Measurements from ENCODE around the gene POFUT2.

POFUT2 gene

GRCh38 chr21:45299026-45299863, 11.6 kb upstream of the POFUT2 start:
- DNase-seq (ENCODE audit: low read depth, low spot score), result no peak

DNA sequence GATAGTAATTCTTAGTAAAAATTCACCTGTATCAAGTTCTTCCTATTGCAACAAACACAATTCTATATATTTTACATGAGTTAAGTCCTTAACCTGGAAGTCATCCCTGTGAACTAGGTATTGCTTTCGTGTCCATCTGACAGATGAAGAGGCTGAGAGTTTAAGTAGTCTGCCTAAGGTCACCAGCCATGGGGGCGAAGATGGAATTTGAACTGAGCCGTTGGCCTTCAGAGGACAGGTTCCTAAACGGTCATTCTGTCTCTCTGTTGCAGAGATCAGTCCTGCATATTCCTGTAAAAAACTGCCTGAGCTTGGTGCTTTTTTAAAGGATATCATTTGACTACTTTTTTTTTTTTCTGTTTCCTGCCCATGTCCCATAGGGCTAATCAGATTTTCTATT, 10.2 kb upstream of the POFUT2 start:
- DNase-seq (ENCODE audit: low read depth, low spot score), result no peak

GRCh38 chr21:45297329-45297728, 9.6 kb upstream of the POFUT2 start:
- no peak for DNase-seq (ENCODE audit: low read depth, low spot score)

GRCh38 chr21:45296638-45297037, 8.9 kb upstream of the POFUT2 start:
- no peak for DNase-seq (ENCODE audit: low read depth, low spot score)

DNA sequence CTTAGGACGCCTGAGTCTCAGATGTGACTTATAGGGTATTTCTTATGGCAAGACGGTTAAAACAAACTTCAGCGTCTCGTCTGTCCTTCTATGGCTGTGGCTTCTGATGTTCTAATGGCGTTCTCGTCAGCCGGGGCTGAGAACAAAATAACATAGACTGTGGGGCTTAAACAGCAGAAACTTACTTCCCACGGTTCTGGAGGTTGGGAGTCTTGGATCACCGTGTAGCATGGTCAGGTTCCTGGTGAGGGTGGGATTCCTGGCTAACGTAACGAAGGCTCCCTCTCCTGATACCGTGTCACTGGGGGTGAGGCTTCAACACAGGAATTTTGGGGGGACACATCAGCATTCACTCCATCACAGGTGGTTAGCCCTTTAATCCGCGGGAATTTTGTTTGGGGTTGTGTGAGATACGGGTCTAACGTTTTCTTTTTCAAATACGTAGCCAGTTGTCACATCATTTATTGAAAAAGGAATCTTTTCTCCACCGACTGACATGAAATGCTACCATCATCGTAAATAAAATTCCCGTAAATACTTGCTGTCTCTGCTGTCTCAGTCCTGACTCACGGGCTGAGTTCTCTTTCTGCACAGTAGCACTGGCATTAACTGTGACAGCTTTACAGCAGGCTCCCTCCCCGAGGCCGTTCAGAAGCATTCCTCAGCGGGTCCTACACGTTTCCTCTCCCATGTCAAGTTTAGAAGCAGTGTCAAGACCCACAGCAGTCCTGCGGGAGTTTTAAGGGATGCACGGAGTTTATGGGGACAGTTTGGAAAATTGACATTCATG, 8.1 kb upstream of the POFUT2 start:
- no peak for DNase-seq (ENCODE audit: low read depth, low spot score)

DNA sequence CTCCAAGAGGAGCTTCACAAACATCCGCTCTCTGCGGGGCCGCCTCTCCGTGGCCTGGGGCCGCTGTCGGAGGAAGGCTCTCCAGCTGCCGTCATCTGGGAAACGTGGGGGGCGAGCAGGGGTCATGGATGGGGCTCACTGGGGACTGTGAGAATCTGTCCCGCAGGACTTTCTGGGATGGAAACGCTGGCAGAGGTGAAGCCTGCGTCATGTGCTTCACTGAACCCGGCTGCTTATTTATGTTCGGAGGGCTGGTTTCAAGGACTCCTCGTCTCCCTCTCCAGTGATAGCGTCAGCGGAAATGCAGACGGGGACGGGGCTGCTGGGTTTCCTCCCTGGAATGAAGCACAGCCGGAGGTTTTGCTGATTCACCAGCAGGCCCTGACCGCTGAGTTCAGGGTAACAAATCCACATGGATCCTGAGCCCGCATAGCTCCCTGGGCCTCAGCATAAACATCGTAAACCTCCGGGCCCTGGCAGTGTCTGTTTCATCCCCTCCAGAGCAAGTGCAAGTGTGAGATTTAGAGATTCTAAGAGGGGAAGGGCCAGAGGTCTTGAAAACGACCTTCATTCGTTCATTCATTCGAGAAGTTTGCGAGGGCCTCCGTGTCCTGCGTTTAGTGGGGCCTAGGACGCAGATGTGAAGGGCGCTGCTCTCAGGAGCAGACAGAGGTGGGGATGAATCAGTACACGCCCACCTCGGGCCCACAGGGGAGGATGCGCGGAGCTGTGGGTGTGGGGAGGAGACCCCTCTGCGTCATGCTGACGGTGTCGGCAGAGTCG, 7.0 kb upstream of the POFUT2 start:
- DNase-seq (ENCODE audit: low read depth, low spot score), result peak; percentile 99

GRCh38 chr21:45293726-45294401, 6.2 kb upstream of the POFUT2 start:
- DNase-seq (ENCODE audit: low read depth, low spot score), result no peak

DNA sequence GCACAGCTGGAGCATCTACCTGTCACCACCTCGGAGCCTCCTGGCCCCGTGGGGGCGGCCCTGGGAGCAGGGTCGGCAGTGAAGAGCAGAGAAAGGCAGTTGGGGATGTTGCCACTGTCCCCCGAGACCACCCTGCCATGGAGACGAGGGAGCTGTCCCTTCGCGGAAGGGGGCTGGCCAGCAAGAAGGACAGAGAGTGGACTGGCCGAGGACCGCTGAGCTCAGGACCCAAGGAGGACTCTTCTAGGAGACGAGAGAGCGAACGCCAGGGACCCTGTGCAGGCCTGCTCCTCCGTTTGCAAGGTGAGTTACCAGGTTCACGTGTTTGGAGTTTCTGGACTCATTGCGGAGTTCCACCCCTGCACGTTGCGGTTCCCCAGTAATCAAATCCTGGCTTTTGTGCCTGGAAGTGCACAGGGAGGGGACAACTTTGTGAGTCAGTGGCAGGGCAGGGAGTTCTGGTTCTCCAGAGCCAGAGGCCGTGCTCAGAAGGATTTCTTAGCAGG, 5.6 kb upstream of the POFUT2 start:
- no peak for DNase-seq (ENCODE audit: low read depth, low spot score)

DNA sequence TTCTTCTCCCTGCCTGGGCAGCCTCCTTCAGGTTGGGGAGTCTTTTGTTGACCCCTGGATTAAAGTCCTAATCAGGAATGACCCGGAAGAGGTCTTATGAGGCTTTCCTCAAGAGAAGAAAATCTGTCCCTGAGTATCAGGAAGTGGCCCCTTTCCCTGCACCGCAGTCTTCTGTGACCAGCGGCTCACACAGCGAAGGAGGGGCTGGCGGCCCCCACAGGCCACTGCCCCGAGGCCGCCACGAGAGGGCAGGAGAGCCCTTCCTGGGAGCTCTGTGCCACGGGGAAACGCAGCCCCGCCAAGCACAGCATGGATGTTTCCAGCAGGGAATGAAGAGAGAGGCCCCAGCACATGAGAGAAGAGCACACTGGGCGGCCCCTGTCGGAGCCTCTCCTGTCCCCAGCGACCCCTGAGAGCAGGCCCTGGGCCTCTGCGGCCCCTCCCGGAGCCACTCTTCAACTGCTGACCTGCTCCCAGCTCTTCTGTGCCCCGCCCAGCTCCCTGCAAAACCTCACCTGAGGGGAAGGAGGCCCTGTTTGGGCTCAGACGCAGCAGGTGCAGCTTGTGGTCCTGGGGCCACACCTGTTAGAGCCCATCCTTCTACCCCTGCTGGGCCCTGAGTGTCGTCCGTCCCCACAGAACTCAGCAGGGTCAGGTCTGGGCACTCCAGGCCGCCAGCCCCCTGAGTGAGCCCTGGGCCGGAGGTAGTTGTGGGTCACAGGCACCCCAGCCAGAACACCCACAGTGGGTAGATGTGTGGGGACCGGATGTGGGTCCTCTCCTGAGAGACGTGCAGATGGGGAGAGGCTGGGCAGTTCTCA, 4.9 kb upstream of the POFUT2 start:
- peak; percentile 85 for DNase-seq (ENCODE audit: low read depth, low spot score)

- DNase-seq (ENCODE audit: low read depth, low spot score), result no peak
Observed at GRCh38 chr21:45291613-45292398, 4.1 kb upstream of the POFUT2 start.

DNA sequence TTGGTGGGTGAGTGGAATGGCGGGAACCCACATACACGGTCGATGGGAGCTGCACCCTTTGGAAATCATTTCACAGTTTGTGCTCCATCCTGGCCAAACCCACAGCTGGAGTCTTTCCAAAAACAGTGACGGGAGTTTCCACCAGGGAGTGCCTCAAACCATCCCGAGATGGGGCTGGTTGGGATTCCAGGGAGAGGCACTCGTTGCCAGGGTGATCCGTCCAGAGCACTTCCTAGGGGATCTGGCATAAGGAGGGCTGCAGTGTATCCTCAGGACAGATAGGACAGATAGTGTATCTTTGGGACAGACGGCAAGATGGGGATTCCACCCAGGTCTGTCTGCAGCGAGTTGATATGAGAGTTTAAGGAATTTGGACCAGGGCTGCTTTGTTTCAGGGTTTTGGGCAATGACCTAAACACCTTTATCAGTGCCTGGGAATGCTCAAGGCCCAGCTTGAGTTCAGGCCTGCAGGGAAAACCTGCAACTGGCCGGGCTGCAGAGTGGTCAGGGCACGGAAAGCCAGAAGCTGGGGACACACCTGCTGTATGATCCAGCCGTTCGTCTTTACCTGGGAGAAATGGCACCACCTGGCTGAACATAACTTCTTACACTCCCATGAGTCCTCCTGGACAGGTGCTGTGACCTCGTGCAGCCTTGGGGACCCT, 3.4 kb upstream of the POFUT2 start:
- DNase-seq (ENCODE audit: low read depth, low spot score), result no peak

- no peak for DNase-seq (ENCODE audit: low read depth, low spot score)
Observed at GRCh38 chr21:45289655-45290515, 2.2 kb upstream of the POFUT2 start.

GRCh38 chr21:45289134-45289533, 1.4 kb upstream of the POFUT2 start:
- no peak for DNase-seq (ENCODE audit: low read depth, low spot score)

GRCh38 chr21:45288441-45288841, 746 bp upstream of the POFUT2 start:
- DNase-seq (ENCODE audit: low read depth, low spot score), result no peak

DNA sequence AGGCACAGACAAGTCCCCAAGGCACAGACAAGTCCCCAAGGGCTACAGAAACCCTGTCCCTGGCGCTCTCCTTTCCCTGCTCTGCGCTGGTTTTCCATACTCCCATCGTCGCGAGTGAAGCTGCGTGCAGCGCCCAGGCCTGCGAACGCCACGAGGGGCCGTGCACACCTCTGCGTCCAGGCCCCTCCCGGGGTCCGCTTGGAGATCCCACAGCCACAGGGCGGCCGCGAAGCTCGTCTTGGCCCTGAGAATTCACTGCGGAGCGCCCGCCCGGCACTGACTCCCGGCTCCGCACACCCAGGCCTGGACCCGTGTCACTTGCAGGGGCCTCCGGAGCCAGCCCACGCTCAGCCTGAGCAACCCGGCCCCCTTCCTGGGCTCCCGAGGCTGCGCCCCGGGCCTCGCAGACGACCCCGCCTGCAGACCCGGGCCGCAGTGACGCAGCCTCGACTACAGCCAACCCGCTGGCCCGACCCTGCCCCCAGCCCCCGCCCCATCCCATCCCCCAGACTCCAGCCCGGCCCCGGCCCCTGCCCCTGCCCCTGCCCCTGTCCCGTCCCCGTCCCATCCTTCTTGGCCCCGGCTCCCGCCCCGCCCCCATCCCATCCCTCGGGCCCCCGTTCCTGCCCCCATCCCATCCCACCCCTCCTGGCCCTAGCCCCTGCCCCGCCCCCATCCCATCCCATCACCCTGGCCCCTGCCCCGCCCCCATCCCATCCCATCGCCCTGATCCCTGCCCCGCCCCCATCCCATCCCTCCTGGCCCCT, 841 bp downstream of the POFUT2 start:
- DNase-seq (ENCODE audit: low read depth, low spot score), result no peak

DNA sequence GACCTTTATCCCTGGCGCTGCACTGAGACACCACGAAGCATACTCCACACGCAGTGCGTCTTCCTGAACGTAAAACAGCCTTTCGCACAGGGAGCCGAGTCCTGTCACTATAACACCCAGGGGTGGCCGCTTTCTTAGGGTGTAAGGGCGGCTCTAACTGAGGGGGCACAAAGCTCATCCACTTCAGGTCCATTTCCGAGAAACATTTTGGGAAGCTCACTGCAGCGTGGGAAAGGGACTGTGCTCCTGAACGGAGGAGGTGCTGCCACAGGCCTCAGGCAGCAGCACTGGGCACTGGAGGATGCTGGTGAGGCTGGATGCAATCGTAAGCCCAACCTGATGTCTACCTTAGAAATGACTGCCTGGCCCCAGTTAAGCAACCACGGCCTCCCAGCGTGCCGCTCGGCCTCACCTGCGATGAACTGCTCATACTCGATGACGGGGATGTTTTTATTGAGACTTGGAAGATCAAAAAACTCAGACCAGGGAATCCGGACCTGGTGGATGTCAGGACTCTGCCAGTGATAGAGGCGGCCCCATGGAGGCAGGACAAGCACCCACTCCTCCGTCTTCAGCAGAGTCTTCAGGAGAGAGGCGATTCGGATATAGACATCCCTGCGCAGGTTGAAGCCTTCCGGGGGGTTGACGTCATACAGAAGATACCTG, 2.3 kb downstream of the POFUT2 start:
- no peak for DNase-seq (ENCODE audit: low read depth, low spot score)

DNA sequence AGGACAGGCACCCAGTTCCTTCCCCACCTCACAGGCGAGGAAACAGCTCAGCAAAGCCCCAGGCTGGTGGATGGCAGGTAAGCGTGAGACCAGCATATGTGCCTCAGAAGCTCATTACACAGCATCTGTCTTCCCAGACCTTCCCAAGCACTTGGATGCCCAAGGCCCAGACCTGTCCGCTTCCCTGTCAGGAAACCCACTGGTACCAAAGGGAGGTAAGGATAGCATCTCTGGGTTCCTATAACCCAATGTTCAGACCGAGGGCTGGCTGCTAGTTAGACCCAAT, 3.3 kb downstream of the POFUT2 start:
- DNase-seq (ENCODE audit: low read depth, low spot score), result no peak

All from smooth muscle cell of the brain vasculature (primary cell).